Measurements from ENCODE around the gene USP36. TPM values are rescaled to one million over a fixed set of nuclear protein-coding genes. Genes with fewer than 3 reads are reported as not detected.

Gene USP36
- total RNA-seq, 1 experiment from 2014 or later: 113 TPM

DNA sequence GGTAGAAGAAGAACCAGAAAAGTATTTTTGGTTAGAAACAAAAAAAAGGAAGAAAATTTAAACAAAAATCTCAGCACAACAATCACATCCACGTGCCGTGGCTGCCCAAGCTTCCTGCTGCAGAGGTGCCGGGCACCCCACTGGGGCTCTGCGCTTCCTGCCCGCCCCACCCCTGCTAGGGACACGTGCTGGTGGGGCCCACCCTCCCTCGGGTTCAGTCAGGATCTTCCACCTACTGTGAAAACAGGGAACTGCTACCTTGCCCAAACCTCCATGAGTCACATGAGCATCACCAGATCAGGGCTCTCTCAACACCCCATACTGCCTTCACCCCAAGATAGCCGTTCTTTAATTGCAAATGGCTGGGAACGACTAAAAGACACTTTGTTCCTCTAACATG, 34.2 kb downstream of the USP36 start:
- no peak for ATAC-seq
- ChIA-PET POLR2A (no interaction called here), CTCF (no interaction called here)
- TF ChIP-seq, protein P1, sequence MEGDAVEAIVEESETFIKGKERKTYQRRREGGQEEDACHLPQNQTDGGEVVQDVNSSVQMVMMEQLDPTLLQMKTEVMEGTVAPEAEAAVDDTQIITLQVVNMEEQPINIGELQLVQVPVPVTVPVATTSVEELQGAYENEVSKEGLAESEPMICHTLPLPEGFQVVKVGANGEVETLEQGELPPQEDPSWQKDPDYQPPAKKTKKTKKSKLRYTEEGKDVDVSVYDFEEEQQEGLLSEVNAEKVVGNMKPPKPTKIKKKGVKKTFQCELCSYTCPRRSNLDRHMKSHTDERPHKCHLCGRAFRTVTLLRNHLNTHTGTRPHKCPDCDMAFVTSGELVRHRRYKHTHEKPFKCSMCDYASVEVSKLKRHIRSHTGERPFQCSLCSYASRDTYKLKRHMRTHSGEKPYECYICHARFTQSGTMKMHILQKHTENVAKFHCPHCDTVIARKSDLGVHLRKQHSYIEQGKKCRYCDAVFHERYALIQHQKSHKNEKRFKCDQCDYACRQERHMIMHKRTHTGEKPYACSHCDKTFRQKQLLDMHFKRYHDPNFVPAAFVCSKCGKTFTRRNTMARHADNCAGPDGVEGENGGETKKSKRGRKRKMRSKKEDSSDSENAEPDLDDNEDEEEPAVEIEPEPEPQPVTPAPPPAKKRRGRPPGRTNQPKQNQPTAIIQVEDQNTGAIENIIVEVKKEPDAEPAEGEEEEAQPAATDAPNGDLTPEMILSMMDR (IDR thresholded peaks at IDR 0.05): no peak
- no peak for TF ChIP-seq TCF7L2 (IDR thresholded peaks at IDR 0.05; ENCODE audit: low read depth, low read length)
- no peaks in the 10 kb centered on the region for H3K27me3 ChIP-seq (ENCODE audit: control insufficient read depth, insufficient read depth, low read length)
- no peak for DNase-seq (ENCODE audit: low read depth, low spot score)
- H3K27ac ChIP-seq (ENCODE audit: low read length): no peak overlapping the region
- peaks cover 20% of the 10 kb centered on the region; the same call in 1 of the 2 replicates for H3K36me3 ChIP-seq (ENCODE audit: control insufficient read depth, insufficient read depth, low read length)
- H3K4me3 ChIP-seq (ENCODE audit: low read depth in 2 of 2, low read length in 2 of 2): no peak overlapping the region
- in situ Hi-C loops (cut with HindIII; ENCODE audit: low pct_unique_long_range_greater_than_20kb, low sequenced_read_pairs): no loop called here
- no peaks in the 10 kb centered on the region for H3K4me1 ChIP-seq (ENCODE audit: control insufficient read depth, insufficient read depth, low read length)
- no TSS peak for BruUV-seq (replicated peaks)
- intact Hi-C loops (cut with micrococcal nuclease; ENCODE audit: unreplicated experiment): no loop called here
- no peaks in the 10 kb centered on the region for H3K9me3 ChIP-seq (ENCODE audit: control insufficient read depth, insufficient read depth, low read depth, low read length)

DNA sequence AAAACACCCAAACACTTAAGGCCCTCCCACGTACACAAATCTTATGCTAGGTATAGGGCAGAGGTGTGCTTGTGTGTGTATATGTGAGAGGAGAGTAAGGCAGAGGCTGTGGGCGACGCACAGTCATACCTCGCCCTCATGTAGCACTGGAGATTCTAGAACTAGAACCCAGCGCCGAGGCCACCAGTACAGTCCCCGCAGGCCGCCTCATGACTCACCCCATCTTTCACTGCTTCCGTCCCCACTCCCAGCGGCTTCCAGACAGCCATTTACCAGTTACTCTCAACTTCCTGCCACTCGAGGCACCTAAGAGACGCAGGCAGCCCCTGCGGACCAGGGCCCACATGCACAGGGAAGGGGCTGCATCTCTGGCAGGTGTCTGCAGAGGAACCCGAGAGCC, 35.3 kb downstream of the USP36 start:
- H3K27me3 ChIP-seq (ENCODE audit: control insufficient read depth, insufficient read depth, low read length): no peaks in the 10 kb centered on the region
- POLR2A ChIA-PET: no interaction called here
- BruUV-seq (replicated peaks): no TSS peak
- peaks cover 16% of the 10 kb centered on the region; the same call in 1 of the 2 replicates for H3K36me3 ChIP-seq (ENCODE audit: control insufficient read depth, insufficient read depth, low read length)
- H3K27ac ChIP-seq (ENCODE audit: low read length): no peak overlapping the region
- CTCF ChIA-PET: interaction anchor here (0.6 kb wide), 1 partner anchor 188 kb away, joined by 4 read pairs; no protein-coding TSS in a partner anchor
- no peak overlapping the region for H3K4me3 ChIP-seq (ENCODE audit: low read depth in 2 of 2, low read length in 2 of 2)
- DNase-seq (ENCODE audit: low read depth, low spot score) (no peak), ATAC-seq (no peak)
- H3K4me1 ChIP-seq (ENCODE audit: control insufficient read depth, insufficient read depth, low read length): no peaks in the 10 kb centered on the region
- in situ Hi-C loops (cut with HindIII; ENCODE audit: low pct_unique_long_range_greater_than_20kb, low sequenced_read_pairs) (no loop called here), intact Hi-C loops (cut with micrococcal nuclease; ENCODE audit: unreplicated experiment) (no loop called here)
- TF ChIP-seq, protein P2, sequence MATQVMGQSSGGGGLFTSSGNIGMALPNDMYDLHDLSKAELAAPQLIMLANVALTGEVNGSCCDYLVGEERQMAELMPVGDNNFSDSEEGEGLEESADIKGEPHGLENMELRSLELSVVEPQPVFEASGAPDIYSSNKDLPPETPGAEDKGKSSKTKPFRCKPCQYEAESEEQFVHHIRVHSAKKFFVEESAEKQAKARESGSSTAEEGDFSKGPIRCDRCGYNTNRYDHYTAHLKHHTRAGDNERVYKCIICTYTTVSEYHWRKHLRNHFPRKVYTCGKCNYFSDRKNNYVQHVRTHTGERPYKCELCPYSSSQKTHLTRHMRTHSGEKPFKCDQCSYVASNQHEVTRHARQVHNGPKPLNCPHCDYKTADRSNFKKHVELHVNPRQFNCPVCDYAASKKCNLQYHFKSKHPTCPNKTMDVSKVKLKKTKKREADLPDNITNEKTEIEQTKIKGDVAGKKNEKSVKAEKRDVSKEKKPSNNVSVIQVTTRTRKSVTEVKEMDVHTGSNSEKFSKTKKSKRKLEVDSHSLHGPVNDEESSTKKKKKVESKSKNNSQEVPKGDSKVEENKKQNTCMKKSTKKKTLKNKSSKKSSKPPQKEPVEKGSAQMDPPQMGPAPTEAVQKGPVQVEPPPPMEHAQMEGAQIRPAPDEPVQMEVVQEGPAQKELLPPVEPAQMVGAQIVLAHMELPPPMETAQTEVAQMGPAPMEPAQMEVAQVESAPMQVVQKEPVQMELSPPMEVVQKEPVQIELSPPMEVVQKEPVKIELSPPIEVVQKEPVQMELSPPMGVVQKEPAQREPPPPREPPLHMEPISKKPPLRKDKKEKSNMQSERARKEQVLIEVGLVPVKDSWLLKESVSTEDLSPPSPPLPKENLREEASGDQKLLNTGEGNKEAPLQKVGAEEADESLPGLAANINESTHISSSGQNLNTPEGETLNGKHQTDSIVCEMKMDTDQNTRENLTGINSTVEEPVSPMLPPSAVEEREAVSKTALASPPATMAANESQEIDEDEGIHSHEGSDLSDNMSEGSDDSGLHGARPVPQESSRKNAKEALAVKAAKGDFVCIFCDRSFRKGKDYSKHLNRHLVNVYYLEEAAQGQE (IDR thresholded peaks at IDR 0.05; ENCODE audit: insufficient read depth in 1 of 2, low read depth in 2 of 2, low read length in 1 of 2): no peak
- TF ChIP-seq TCF7L2 (IDR thresholded peaks at IDR 0.05; ENCODE audit: low read depth, low read length) (no peak), POLR2AphosphoS5 (IDR thresholded peaks at IDR 0.05; ENCODE audit: low read depth, low read length) (no peak), SIN3A (IDR thresholded peaks at IDR 0.05; ENCODE audit: borderline replicate concordance, insufficient read depth, low read depth, low read length) (no peak)
- TF ChIP-seq, protein P1 (IDR thresholded peaks at IDR 0.05): no peak
- no peaks in the 10 kb centered on the region for H3K9me3 ChIP-seq (ENCODE audit: control insufficient read depth, insufficient read depth, low read depth, low read length)
